Measurements from ENCODE around the gene WDFY4. TPM values are rescaled to one million over a fixed set of nuclear protein-coding genes. Genes with fewer than 3 reads are reported as not detected.

The WDFY4 gene
- total and polyA plus RNA-seq, 4 experiments from 2014 or later = 0.29 to 1.00 (median 0.81) TPM; not detected in 1

DNA sequence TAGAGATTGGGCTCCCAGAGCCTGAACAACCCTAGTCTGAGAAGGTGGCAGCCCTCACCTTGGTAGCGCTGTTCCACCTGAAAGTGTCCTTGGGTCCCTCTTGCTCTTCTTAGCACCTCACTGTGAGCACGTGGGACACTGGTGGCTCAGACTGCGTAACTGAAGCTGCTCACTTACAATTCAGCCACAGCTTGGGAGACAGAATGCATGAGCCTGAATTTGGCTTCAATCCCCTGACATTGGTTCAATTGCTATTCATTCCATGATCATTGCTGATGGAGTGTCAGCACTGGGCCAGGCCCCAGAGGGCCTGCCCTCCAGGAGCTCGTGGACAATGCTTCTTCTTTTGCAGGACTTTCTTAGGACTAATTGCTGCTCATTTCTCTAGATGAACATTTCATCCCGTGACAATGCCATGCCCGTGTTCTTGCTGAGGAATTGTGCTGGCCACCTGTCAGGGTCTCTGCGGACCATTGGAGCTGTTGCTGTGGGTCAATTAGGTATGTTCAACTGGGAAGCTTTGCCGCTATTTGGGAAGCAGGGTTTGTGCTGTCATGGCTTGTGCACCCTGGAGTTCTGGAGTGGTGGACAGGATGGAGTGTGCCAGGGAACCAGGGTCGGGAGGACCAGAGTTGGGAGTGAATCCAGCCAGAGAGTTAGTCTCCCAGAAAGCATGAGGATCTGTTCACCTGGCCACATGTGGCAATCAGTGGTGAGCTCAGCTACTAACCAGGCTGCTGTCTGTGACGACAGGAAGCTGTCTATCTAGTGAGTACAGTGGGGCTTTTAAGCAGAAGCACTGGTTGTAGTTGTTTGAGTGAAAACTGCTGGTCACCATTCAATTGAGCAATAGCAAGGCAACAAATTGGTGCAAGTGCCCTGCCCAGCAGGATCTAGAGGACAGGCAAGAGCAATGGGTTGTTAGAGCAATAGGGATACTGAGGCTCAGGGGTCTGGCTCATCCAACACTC lies 105.1 kb downstream of the WDFY4 start:
- POLR2A ChIA-PET (ENCODE audit: partially characterized antibody) = no interaction called here

DNA sequence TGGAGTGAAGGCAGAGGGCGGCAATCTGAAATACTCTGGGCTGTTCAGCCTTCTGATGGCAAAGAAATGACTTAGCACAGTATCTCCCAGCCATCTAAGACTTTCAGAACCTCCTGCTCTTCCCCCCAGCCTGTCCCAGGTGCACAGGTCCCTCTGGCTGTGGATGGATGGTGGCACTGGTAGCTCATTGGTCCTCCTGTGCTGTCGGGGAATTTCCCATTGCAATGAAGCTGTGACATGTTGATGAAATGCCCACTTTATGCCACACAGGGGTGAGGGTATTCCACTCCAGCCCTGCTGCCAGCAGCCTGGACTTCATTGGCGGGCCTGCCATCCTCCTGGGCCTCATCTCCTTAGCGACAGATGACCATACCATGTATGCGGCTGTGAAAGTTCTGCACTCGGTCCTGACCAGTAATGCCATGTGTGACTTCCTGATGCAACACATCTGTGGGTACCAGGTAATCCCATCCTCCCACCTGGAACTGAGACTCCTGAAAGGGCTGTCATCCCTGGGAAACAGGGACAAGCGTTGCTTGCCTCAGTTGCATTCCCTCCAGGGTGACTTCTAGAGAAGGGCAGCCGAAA lies 105.9 kb downstream of the WDFY4 start:
- Histone ChIP-seq H3K36me3 (ENCODE audit: insufficient read depth, low read length) (no peaks in the 10 kb centered on the region), H3K4me1 (ENCODE audit: insufficient read depth, low read length) (no peaks in the 10 kb centered on the region), H3K27me3 (ENCODE audit: insufficient read depth, low read length) (no peaks in the 10 kb centered on the region), H3K9me3 (ENCODE audit: control insufficient read depth in 1 of 2, low read length in 2 of 2) (no peaks in the 10 kb centered on the region), H3K4me3 (ENCODE audit: low read length in 2 of 2) (no peak overlapping the region), H3K27ac (ENCODE audit: low read depth, low read length) (no peak overlapping the region)
- Mint-ChIP-seq H3K27ac (no peak overlapping the region), H3K27me3 (peaks cover 9 to 12% of the 10 kb centered on the region in 2 donors), H3K9me3 (peaks cover 0 to 4% (median 0%) of the 10 kb centered on the region in 8 donors), H3K4me3 (no peak overlapping the region), H3K4me1 (no peaks in the 10 kb centered on the region), H3K36me3 (no peaks in the 10 kb centered on the region)
- CTCF ChIA-PET (ENCODE audit: partially characterized antibody) = no interaction called here
- POLR2A ChIA-PET (ENCODE audit: partially characterized antibody) = no interaction called here
- intact Hi-C loops (cut with micrococcal nuclease) = no loop called here
- no peak for DNase-seq

More for the DNA sequence above, 105.1 kb downstream of the WDFY4 start:
- intact Hi-C loops (cut with micrococcal nuclease) = no loop called here
- Mint-ChIP-seq H3K27me3 (peaks cover 9 to 12% of the 10 kb centered on the region in 2 donors), H3K36me3 (no peaks in the 10 kb centered on the region), H3K4me3 (no peak overlapping the region), H3K27ac (no peak overlapping the region), H3K9me3 (peaks cover 0 to 4% (median 0%) of the 10 kb centered on the region in 8 donors), H3K4me1 (no peaks in the 10 kb centered on the region)
- CTCF ChIA-PET (ENCODE audit: partially characterized antibody) = no interaction called here
- Histone ChIP-seq H3K27me3 (ENCODE audit: insufficient read depth, low read length) (no peaks in the 10 kb centered on the region), H3K4me3 (ENCODE audit: low read length in 2 of 2) (no peak overlapping the region), H3K9me3 (ENCODE audit: control insufficient read depth in 1 of 2, low read length in 2 of 2) (no peaks in the 10 kb centered on the region), H3K27ac (ENCODE audit: low read depth, low read length) (no peak overlapping the region), H3K4me1 (ENCODE audit: insufficient read depth, low read length) (no peaks in the 10 kb centered on the region), H3K36me3 (ENCODE audit: insufficient read depth, low read length) (no peaks in the 10 kb centered on the region)
- no peak for DNase-seq

DNA sequence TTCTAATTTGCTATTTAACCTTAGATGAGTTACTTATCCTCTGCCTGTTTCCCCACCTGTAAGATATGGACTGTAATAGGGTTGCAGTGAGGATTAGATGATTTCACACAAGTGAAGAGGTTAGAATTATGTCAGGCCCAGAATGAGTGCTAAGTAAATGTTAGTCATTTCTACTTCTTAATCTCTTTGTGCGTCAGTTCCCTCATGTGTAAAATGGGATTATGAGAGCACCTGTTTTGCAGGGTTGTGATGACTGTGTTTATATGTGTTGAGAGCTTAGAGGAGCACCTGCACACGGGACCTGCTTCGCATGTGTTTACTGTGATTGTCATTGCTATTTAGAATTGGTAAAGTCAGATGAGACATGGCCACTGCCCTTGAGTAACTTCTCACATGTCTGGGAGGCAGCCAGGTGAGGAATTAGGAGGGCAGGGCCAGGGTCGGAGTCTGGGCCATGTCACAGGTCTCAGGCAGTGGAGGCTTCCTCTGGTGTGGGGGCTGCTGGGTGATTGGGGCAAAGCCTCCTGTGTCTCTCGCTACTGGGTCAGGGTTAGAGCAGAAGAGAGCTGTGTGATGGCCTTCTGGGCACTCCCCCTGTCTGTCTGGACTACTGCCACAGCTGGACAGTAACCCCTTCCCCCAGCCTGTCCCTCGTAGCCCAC lies 106.7 kb downstream of the WDFY4 start:
- DNase-seq = no peak
- H3K27me3 Mint-ChIP-seq = peaks cover 9 to 12% of the 10 kb centered on the region in 2 donors
- H3K9me3 ChIP-seq (ENCODE audit: control insufficient read depth in 1 of 2, low read length in 2 of 2) = no peaks in the 10 kb centered on the region
- no peaks in the 10 kb centered on the region for H3K36me3 Mint-ChIP-seq
- intact Hi-C loops (cut with micrococcal nuclease) = no loop called here
- peaks cover 0 to 4% (median 0%) of the 10 kb centered on the region in 8 donors for H3K9me3 Mint-ChIP-seq
- H3K4me3 Mint-ChIP-seq = no peak overlapping the region
- no peaks in the 10 kb centered on the region for H3K27me3 ChIP-seq (ENCODE audit: insufficient read depth, low read length)
- ChIA-PET POLR2A (ENCODE audit: partially characterized antibody) (no interaction called here), CTCF (ENCODE audit: partially characterized antibody) (no interaction called here)
- no peak overlapping the region for H3K27ac ChIP-seq (ENCODE audit: low read depth, low read length)
- H3K36me3 ChIP-seq (ENCODE audit: insufficient read depth, low read length) = no peaks in the 10 kb centered on the region
- H3K4me1 Mint-ChIP-seq = no peaks in the 10 kb centered on the region
- no peak overlapping the region for H3K4me3 ChIP-seq (ENCODE audit: low read length in 2 of 2)
- no peaks in the 10 kb centered on the region for H3K4me1 ChIP-seq (ENCODE audit: insufficient read depth, low read length)
- no peak overlapping the region for H3K27ac Mint-ChIP-seq

DNA sequence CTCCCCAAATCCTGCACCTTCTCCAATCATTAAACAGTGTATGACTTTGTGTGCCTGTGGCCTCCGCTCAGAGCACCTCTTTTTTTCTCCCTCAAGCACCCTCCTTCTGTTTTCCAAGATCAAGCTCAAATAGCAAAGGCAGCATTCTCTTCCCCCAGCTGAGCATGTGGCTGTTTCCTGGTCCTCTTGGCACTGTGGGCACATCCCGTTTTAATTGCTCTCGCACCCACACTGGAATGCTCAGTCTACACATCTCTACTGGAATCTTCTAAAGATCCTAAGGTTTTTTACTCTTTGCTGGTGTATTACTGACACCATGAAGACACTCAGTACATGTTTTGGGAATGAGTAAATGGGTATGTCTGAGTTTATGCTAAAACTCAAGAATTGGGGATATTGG lies 107.4 kb downstream of the WDFY4 start:
- H3K9me3 ChIP-seq (ENCODE audit: control insufficient read depth in 1 of 2, low read length in 2 of 2) = no peaks in the 10 kb centered on the region
- H3K4me3 ChIP-seq (ENCODE audit: low read length in 2 of 2) = no peak overlapping the region
- Mint-ChIP-seq H3K36me3 (no peaks in the 10 kb centered on the region), H3K4me1 (no peaks in the 10 kb centered on the region), H3K27ac (no peak overlapping the region), H3K27me3 (peaks cover 9 to 12% of the 10 kb centered on the region in 2 donors), H3K4me3 (no peak overlapping the region), H3K9me3 (peaks cover 0 to 4% (median 0%) of the 10 kb centered on the region in 8 donors)
- H3K27ac ChIP-seq (ENCODE audit: low read depth, low read length) = no peak overlapping the region
- CTCF ChIA-PET (ENCODE audit: partially characterized antibody) = no interaction called here
- H3K36me3 ChIP-seq (ENCODE audit: insufficient read depth, low read length) = no peaks in the 10 kb centered on the region
- POLR2A ChIA-PET (ENCODE audit: partially characterized antibody) = no interaction called here
- intact Hi-C loops (cut with micrococcal nuclease) = no loop called here
- no peaks in the 10 kb centered on the region for H3K27me3 ChIP-seq (ENCODE audit: insufficient read depth, low read length)
- H3K4me1 ChIP-seq (ENCODE audit: insufficient read depth, low read length) = no peaks in the 10 kb centered on the region
- no peak for DNase-seq

DNA sequence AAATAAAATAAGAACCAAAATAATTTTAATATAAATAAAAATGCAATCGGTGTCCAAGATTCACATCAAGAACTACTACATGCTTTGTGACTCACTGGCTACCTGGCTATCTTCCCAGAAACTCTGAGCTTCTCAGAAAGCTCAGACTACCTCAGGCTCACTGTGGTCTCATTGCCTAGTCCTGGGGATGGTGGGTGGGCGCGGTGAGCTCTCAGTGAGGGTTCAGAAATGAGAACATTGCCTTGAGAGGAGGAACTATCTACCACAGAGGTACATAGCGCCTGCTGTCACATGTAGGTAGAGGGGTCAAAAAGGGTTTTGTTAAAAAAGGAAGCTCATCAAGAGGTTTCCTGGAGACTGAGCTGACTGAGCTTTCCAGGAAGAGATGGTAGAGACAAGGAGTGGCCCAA lies 108.0 kb downstream of the WDFY4 start:
- no peak overlapping the region for H3K4me3 Mint-ChIP-seq
- no peaks in the 10 kb centered on the region for H3K36me3 ChIP-seq (ENCODE audit: insufficient read depth, low read length)
- CTCF ChIA-PET (ENCODE audit: partially characterized antibody) = no interaction called here
- no peaks in the 10 kb centered on the region for H3K9me3 ChIP-seq (ENCODE audit: control insufficient read depth in 1 of 2, low read length in 2 of 2)
- no peak overlapping the region for H3K27ac ChIP-seq (ENCODE audit: low read depth, low read length)
- peaks cover 0 to 4% (median 0%) of the 10 kb centered on the region in 8 donors for H3K9me3 Mint-ChIP-seq
- peaks cover 9% of the 10 kb centered on the region in 2 donors for H3K27me3 Mint-ChIP-seq
- no peaks in the 10 kb centered on the region for H3K4me1 ChIP-seq (ENCODE audit: insufficient read depth, low read length)
- no peak for DNase-seq
- POLR2A ChIA-PET (ENCODE audit: partially characterized antibody) = no interaction called here
- no peaks in the 10 kb centered on the region for H3K4me1 Mint-ChIP-seq
- H3K27ac Mint-ChIP-seq = no peak overlapping the region
- H3K27me3 ChIP-seq (ENCODE audit: insufficient read depth, low read length) = no peaks in the 10 kb centered on the region
- H3K36me3 Mint-ChIP-seq = no peaks in the 10 kb centered on the region
- intact Hi-C loops (cut with micrococcal nuclease) = no loop called here
- no peak overlapping the region for H3K4me3 ChIP-seq (ENCODE audit: low read length in 2 of 2)

DNA sequence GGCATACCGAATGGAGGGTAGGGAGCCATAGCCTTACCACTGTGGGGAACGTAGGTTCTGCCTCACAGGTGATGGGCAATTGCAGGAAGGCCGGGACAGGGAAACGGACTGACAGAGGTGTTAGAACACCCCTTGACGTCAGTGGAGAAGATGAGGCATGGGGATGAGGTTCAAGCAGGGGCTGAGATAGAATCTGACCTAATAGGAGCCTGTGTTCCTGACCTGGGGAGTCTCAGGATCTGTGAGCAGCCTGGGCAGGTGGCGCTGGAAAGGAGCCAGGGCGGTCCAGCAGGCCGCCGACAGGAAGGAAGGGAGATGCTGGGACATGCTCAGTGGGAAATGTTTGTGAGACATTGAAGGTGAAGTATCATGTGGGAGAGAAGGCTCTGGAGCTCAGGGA lies 109.4 kb downstream of the WDFY4 start:
- Mint-ChIP-seq H3K36me3 (no peaks in the 10 kb centered on the region), H3K27me3 (peaks cover 9% of the 10 kb centered on the region in 2 donors), H3K27ac (no peak overlapping the region), H3K4me1 (peaks cover 0 to 8% (median under 1%) of the 10 kb centered on the region in 4 donors), H3K9me3 (peaks cover 0 to 4% (median 0%) of the 10 kb centered on the region in 8 donors), H3K4me3 (no peak overlapping the region)
- ChIA-PET POLR2A (ENCODE audit: partially characterized antibody) (no interaction called here), CTCF (ENCODE audit: partially characterized antibody) (no interaction called here)
- no peaks in the 10 kb centered on the region for H3K36me3 ChIP-seq (ENCODE audit: insufficient read depth, low read length)
- intact Hi-C loops (cut with micrococcal nuclease) = no loop called here
- no peak overlapping the region for H3K27ac ChIP-seq (ENCODE audit: low read depth, low read length)
- H3K4me1 ChIP-seq (ENCODE audit: insufficient read depth, low read length) = no peaks in the 10 kb centered on the region
- H3K27me3 ChIP-seq (ENCODE audit: insufficient read depth, low read length) = no peaks in the 10 kb centered on the region
- no peaks in the 10 kb centered on the region for H3K9me3 ChIP-seq (ENCODE audit: control insufficient read depth in 1 of 2, low read length in 2 of 2)
- no peak overlapping the region for H3K4me3 ChIP-seq (ENCODE audit: low read length in 2 of 2)
- no peak for DNase-seq

DNA sequence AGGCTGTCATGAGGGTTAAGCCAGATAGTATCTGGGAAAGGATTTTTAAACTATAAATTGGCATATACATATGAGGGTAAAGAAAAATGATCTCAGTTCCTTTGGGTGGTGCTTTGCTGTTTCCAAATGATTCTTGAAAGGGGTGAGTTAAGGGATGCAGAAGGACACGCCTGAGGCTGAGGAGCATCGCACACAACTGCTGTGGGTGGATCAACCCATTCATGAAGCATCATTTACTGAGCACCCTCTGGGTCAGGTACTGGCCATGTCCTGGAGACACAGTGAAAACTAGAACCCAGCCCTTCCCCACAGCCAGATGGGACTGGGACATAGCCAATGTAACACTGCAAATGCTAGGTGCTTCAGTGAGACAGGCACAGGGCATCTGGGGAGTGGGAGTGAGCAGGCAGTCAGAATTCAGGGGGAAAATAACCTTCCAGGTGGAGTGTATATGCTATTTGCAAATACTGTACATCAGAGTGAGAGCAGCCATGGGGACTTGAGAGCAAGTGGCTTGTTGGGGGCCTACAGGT lies 112.1 kb downstream of the WDFY4 start:
- ChIA-PET CTCF (ENCODE audit: partially characterized antibody) (no interaction called here), POLR2A (ENCODE audit: partially characterized antibody) (no interaction called here)
- Mint-ChIP-seq H3K27ac (no peak overlapping the region), H3K4me3 (no peak overlapping the region), H3K27me3 (peaks cover 5 to 6% of the 10 kb centered on the region in 2 donors), H3K36me3 (no peaks in the 10 kb centered on the region), H3K9me3 (peaks cover 0 to 8% (median 4%) of the 10 kb centered on the region in 8 donors), H3K4me1 (peaks cover 9 to 25% (median 14%) of the 10 kb centered on the region in 4 donors)
- intact Hi-C loops (cut with micrococcal nuclease) = no loop called here
- Histone ChIP-seq H3K36me3 (ENCODE audit: insufficient read depth, low read length) (no peaks in the 10 kb centered on the region), H3K27me3 (ENCODE audit: insufficient read depth, low read length) (no peaks in the 10 kb centered on the region), H3K9me3 (ENCODE audit: control insufficient read depth in 1 of 2, low read length in 2 of 2) (no peaks in the 10 kb centered on the region), H3K27ac (ENCODE audit: low read depth, low read length) (no peak overlapping the region), H3K4me3 (ENCODE audit: low read length in 2 of 2) (no peak overlapping the region), H3K4me1 (ENCODE audit: insufficient read depth, low read length) (peaks cover 11% of the 10 kb centered on the region)
- DNase-seq = no peak

Measured in CD4-positive, alpha-beta memory T cell (primary cell).